ENCODE measurements around the gene TMEM203. TPM values are rescaled to one million over a fixed set of nuclear protein-coding genes. Genes with fewer than 3 reads are reported as not detected.
A peak's percentile ranks its signal among the peaks of the same experiment; 100 is the strongest.

Gene TMEM203
- total RNA-seq, 1 experiment from 2014 or later = 50.6 TPM

DNA sequence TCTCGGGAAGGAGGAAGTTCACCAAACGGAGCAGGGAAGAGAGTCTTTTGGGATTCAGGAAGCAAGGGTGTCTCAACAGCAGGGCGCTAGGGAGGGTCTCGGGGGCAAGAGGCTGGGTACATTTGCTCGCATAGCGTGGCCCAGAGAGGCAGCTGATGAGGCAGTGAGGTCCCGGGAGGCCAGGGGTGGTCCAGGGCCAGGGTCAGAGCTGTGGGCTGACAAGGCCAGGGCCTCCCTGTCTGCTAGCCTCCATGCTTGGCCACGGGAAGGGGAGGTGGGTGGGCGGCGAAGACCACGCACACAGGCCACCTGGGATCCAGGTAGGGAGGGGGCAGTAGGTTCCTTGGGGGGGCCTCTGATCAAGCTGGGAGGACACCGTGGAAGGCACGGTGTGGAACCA is 6.1 kb upstream of the TMEM203 start (continued):
- no peak for TF ChIP-seq ETV6 (CRISPR knock-in tag; IDR thresholded peaks at IDR 0.05)
- TF ChIP-seq TCF7 (CRISPR knock-in tag; IDR thresholded peaks at IDR 0.05; ENCODE audit: low read depth) = no peak

DNA sequence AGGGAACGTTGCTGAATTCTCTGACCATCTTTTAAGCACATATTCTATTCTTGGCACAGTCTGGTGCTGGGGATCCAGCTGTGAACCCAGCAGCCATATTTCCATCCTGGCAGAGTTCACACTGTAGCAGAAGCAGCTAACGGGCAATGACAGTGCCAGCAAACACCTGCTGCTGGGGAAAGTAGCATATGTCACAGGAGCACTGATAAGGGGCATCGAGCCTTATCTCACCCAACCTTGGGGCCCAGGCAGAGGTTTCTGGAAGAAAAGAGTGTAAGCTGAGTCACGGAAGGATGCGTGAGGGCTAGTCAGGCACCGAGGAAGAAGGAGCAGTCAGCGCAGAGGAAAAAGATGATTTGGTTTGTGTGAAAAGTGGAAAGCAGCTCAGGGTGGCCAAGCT is 1.2 kb upstream of the TMEM203 start:
- Mint-ChIP-seq H3K36me3 (peaks cover 24% of the 10 kb centered on the region), H3K4me3 (peak overlapping the region; percentile 97), H3K4me1 (peaks cover 27% of the 10 kb centered on the region), H3K27ac (peak overlapping the region; percentile 66), H3K27me3 (ENCODE audit: low read depth) (no peaks in the 10 kb centered on the region), H3K9me3 (no peaks in the 10 kb centered on the region)
- no peak for DNase-seq (ENCODE audit: low spot score)
- no peak for ATAC-seq
- ChIA-PET POLR2A (no interaction called here), CTCF (interaction anchor here (1.2 kb wide), 1 partner anchor 21 kb away, joined by 4 read pairs; the partner anchor contains the start of gene RNF224)
- TF ChIP-seq ZNF423 (CRISPR knock-in tag; IDR thresholded peaks at IDR 0.05) (no peak), ZNF396 (CRISPR knock-in tag; IDR thresholded peaks at IDR 0.05; ENCODE audit: borderline replicate concordance) (no peak)

DNA sequence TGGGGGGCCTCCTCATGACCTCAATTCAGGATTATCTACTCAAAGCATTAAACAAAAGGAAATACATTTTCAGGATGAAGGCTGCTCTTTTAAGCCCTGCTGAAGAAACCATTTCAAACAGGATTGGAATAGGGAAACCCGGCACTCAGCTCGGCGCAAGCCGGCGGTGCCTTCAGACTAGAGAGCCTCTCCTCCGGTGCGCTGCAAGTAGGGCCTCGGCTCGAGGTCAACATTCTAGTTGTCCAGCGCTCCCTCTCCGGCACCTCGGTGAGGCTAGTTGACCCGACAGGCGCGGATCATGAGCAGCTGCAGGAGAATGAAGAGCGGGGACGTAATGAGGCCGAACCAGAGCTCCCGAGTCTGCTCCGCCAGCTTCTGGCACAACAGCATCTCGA is 720 bp downstream of the TMEM203 start:
- H3K4me3 Mint-ChIP-seq = peak overlapping the region; percentile 97
- CTCF ChIA-PET = interaction anchor here (0.9 to 1.8 kb wide), 5 partner anchors 14 to 33 kb away, joined by 3 to 6 read pairs (median 3); partner anchors contain the start of gene SSNA1
- peak overlapping the region; percentile 82 for H3K27ac Mint-ChIP-seq
- H3K27me3 Mint-ChIP-seq (ENCODE audit: low read depth) = no peaks in the 10 kb centered on the region
- peaks cover 31% of the 10 kb centered on the region for H3K4me1 Mint-ChIP-seq
- DNase-seq (ENCODE audit: low spot score) = no peak
- no peak for ATAC-seq
- peaks cover 24% of the 10 kb centered on the region for H3K36me3 Mint-ChIP-seq
- TF ChIP-seq, protein P1, sequence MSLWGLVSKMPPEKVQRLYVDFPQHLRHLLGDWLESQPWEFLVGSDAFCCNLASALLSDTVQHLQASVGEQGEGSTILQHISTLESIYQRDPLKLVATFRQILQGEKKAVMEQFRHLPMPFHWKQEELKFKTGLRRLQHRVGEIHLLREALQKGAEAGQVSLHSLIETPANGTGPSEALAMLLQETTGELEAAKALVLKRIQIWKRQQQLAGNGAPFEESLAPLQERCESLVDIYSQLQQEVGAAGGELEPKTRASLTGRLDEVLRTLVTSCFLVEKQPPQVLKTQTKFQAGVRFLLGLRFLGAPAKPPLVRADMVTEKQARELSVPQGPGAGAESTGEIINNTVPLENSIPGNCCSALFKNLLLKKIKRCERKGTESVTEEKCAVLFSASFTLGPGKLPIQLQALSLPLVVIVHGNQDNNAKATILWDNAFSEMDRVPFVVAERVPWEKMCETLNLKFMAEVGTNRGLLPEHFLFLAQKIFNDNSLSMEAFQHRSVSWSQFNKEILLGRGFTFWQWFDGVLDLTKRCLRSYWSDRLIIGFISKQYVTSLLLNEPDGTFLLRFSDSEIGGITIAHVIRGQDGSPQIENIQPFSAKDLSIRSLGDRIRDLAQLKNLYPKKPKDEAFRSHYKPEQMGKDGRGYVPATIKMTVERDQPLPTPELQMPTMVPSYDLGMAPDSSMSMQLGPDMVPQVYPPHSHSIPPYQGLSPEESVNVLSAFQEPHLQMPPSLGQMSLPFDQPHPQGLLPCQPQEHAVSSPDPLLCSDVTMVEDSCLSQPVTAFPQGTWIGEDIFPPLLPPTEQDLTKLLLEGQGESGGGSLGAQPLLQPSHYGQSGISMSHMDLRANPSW (CRISPR knock-in tag; conservative IDR thresholded peaks at IDR 0.05; ENCODE audit: low read depth) = no peak
- TF ChIP-seq, protein P2, sequence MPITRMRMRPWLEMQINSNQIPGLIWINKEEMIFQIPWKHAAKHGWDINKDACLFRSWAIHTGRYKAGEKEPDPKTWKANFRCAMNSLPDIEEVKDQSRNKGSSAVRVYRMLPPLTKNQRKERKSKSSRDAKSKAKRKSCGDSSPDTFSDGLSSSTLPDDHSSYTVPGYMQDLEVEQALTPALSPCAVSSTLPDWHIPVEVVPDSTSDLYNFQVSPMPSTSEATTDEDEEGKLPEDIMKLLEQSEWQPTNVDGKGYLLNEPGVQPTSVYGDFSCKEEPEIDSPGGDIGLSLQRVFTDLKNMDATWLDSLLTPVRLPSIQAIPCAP (CRISPR knock-in tag; IDR thresholded peaks at IDR 0.05) = no peak
- TF ChIP-seq ZNF138 (CRISPR knock-in tag; conservative IDR thresholded peaks at IDR 0.05) (no peak), HMGA2 (CRISPR knock-in tag; IDR thresholded peaks at IDR 0.05) (no peak)
- no peaks in the 10 kb centered on the region for H3K9me3 Mint-ChIP-seq
- POLR2A ChIA-PET = interaction anchor here (1.4 kb wide), 1 partner anchor 16 kb away, joined by 4 read pairs; the partner anchor contains the start of gene SSNA1

DNA sequence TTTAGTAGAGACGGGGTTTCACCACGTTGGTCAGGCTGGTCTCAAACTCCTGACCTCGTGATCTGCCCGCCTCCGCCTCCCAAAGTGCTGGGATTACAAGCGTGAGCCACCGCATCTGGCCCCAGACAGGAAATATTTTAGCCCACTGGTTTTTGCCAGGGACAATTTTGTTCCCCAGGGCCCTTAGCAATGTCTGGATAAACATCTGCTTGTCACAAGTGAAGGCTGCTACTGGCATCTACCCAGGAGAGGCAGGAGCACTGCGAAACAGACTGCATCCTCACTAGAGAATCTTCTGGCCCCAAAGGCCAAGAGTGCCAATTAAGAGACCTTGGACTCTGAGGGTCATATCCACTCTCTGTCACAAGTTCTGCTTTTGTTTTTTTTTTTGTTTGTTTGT is 2.5 kb downstream of the TMEM203 start:
- ATAC-seq (no peak), DNase-seq (ENCODE audit: low spot score) (no peak)
- Mint-ChIP-seq H3K9me3 (no peaks in the 10 kb centered on the region), H3K36me3 (peaks cover 14% of the 10 kb centered on the region), H3K4me3 (peak overlapping the region; percentile 24), H3K27me3 (ENCODE audit: low read depth) (no peaks in the 10 kb centered on the region), H3K27ac (no peak overlapping the region), H3K4me1 (peaks cover 40% of the 10 kb centered on the region)
- TF ChIP-seq TEAD4 (CRISPR knock-in tag; IDR thresholded peaks at IDR 0.05) (no peak), ZNF121 (CRISPR knock-in tag; IDR thresholded peaks at IDR 0.05) (no peak), NFATC4 (CRISPR knock-in tag; IDR thresholded peaks at IDR 0.05) (no peak)
- TF ChIP-seq, protein P3, sequence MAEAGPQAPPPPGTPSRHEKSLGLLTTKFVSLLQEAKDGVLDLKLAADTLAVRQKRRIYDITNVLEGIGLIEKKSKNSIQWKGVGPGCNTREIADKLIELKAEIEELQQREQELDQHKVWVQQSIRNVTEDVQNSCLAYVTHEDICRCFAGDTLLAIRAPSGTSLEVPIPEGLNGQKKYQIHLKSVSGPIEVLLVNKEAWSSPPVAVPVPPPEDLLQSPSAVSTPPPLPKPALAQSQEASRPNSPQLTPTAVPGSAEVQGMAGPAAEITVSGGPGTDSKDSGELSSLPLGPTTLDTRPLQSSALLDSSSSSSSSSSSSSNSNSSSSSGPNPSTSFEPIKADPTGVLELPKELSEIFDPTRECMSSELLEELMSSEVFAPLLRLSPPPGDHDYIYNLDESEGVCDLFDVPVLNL (CRISPR knock-in tag; IDR thresholded peaks at IDR 0.05; ENCODE audit: borderline replicate concordance, low read depth) = no peak
- TF ChIP-seq, protein P4, sequence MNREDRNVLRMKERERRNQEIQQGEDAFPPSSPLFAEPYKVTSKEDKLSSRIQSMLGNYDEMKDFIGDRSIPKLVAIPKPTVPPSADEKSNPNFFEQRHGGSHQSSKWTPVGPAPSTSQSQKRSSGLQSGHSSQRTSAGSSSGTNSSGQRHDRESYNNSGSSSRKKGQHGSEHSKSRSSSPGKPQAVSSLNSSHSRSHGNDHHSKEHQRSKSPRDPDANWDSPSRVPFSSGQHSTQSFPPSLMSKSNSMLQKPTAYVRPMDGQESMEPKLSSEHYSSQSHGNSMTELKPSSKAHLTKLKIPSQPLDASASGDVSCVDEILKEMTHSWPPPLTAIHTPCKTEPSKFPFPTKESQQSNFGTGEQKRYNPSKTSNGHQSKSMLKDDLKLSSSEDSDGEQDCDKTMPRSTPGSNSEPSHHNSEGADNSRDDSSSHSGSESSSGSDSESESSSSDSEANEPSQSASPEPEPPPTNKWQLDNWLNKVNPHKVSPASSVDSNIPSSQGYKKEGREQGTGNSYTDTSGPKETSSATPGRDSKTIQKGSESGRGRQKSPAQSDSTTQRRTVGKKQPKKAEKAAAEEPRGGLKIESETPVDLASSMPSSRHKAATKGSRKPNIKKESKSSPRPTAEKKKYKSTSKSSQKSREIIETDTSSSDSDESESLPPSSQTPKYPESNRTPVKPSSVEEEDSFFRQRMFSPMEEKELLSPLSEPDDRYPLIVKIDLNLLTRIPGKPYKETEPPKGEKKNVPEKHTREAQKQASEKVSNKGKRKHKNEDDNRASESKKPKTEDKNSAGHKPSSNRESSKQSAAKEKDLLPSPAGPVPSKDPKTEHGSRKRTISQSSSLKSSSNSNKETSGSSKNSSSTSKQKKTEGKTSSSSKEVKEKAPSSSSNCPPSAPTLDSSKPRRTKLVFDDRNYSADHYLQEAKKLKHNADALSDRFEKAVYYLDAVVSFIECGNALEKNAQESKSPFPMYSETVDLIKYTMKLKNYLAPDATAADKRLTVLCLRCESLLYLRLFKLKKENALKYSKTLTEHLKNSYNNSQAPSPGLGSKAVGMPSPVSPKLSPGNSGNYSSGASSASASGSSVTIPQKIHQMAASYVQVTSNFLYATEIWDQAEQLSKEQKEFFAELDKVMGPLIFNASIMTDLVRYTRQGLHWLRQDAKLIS (CRISPR knock-in tag; IDR thresholded peaks at IDR 0.05; ENCODE audit: borderline replicate concordance) = no peak
- POLR2A ChIA-PET = interaction anchor here (0.7 to 1.3 kb wide), 2 partner anchors 8 to 15 kb away, joined by 3 to 6 read pairs; no protein-coding TSS in a partner anchor
- CTCF ChIA-PET = no interaction called here

Measured in WTC11 (cell line).